ENCODE measurements around the gene SEC61A1.
A peak's percentile ranks its signal among the peaks of the same experiment; 100 is the strongest.

Gene SEC61A1

DNA sequence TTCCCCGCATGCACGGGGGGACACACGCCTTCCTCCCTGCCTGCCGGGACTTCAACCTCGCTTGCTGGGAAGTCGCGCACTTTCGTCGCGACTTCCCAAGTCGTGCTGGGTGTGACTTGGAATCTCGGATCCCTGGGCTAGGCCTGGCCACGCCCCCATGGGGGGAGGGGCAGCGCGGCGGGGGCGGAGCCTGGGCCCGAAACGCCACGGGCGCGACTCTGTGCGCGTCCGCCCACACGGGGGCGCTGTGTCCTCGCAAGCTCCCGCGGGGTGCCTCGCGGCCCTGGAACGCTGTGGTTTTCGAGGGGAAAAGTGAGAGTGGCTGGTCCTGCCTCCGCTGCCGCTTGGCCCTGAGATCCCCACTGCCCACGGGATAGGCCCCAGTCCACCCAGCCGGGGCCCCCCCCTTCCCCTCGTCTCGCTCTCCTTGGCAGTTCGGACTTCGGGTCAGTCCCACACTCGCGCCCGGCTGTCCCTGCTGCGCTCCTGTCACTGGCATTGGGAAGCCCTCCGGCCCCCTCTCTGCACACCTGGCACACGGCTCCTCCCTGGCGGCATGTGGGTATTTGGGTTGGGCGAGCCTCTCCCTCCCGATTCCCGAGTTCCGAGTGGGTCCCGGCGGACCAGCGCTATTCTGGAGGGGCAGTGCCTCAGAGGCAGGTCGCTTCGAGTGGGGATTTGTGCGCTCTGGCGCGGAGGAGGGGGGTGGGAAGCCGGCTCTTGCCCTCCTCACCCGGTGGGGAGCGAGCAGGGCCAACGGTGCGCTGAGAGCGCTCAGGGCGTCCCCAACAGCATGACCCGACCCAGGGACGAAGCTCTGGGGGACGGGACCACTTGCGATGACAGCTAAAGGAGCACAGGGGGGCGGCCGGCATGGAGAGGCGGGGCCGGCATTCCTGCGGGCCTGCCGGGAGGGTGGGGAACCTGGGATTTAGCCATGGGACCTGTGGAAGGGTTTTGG lies 23.6 kb downstream of the SEC61A1 start (continued):
- TF ChIP-seq, protein P1, sequence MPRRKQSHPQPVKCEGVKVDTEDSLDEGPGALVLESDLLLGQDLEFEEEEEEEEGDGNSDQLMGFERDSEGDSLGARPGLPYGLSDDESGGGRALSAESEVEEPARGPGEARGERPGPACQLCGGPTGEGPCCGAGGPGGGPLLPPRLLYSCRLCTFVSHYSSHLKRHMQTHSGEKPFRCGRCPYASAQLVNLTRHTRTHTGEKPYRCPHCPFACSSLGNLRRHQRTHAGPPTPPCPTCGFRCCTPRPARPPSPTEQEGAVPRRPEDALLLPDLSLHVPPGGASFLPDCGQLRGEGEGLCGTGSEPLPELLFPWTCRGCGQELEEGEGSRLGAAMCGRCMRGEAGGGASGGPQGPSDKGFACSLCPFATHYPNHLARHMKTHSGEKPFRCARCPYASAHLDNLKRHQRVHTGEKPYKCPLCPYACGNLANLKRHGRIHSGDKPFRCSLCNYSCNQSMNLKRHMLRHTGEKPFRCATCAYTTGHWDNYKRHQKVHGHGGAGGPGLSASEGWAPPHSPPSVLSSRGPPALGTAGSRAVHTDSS (tag by site-specific recombination; IDR thresholded peaks at IDR 0.05), result no peak
- TF ChIP-seq KLF10 (tag by site-specific recombination; IDR thresholded peaks at IDR 0.05), result no peak
- TF ChIP-seq, protein P2, sequence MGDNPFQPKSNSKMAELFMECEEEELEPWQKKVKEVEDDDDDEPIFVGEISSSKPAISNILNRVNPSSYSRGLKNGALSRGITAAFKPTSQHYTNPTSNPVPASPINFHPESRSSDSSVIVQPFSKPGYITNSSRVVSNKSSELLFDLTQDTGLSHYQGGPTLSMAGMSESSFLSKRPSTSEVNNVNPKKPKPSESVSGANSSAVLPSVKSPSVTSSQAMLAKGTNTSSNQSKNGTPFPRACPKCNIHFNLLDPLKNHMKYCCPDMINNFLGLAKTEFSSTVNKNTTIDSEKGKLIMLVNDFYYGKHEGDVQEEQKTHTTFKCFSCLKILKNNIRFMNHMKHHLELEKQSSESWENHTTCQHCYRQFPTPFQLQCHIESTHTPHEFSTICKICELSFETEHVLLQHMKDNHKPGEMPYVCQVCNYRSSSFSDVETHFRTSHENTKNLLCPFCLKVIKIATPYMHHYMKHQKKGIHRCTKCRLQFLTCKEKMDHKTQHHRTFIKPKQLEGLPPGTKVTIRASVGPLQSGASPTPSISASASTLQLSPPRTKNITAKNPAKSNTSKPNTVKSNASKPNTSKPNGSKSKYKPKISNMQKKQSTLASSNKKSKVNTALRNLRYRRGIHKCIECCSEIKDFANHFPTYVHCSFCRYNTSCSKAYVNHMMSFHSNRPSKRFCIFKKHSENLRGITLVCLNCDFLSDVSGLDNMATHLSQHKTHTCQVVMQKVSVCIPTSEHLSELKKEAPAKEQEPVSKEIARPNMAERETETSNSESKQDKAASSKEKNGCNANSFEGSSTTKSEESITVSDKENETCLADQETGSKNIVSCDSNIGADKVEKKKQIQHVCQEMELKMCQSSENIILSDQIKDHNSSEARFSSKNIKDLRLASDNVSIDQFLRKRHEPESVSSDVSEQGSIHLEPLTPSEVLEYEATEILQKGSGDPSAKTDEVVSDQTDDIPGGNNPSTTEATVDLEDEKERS (tag by site-specific recombination; IDR thresholded peaks at IDR 0.05), result no peak
- TF ChIP-seq KLF9 (tag by site-specific recombination; IDR thresholded peaks at IDR 0.05; ENCODE audit: low read depth), result peak; percentile 88
- no peak for TF ChIP-seq ZNF221 (tag by site-specific recombination; IDR thresholded peaks at IDR 0.05; ENCODE audit: borderline replicate concordance)
- TF ChIP-seq ZNF24 (tag by site-specific recombination; IDR thresholded peaks at IDR 0.05), result no peak
- TF ChIP-seq ZBTB7A (tag by site-specific recombination; IDR thresholded peaks at IDR 0.05; ENCODE audit: low read depth), result no peak
- TF ChIP-seq, protein P3, sequence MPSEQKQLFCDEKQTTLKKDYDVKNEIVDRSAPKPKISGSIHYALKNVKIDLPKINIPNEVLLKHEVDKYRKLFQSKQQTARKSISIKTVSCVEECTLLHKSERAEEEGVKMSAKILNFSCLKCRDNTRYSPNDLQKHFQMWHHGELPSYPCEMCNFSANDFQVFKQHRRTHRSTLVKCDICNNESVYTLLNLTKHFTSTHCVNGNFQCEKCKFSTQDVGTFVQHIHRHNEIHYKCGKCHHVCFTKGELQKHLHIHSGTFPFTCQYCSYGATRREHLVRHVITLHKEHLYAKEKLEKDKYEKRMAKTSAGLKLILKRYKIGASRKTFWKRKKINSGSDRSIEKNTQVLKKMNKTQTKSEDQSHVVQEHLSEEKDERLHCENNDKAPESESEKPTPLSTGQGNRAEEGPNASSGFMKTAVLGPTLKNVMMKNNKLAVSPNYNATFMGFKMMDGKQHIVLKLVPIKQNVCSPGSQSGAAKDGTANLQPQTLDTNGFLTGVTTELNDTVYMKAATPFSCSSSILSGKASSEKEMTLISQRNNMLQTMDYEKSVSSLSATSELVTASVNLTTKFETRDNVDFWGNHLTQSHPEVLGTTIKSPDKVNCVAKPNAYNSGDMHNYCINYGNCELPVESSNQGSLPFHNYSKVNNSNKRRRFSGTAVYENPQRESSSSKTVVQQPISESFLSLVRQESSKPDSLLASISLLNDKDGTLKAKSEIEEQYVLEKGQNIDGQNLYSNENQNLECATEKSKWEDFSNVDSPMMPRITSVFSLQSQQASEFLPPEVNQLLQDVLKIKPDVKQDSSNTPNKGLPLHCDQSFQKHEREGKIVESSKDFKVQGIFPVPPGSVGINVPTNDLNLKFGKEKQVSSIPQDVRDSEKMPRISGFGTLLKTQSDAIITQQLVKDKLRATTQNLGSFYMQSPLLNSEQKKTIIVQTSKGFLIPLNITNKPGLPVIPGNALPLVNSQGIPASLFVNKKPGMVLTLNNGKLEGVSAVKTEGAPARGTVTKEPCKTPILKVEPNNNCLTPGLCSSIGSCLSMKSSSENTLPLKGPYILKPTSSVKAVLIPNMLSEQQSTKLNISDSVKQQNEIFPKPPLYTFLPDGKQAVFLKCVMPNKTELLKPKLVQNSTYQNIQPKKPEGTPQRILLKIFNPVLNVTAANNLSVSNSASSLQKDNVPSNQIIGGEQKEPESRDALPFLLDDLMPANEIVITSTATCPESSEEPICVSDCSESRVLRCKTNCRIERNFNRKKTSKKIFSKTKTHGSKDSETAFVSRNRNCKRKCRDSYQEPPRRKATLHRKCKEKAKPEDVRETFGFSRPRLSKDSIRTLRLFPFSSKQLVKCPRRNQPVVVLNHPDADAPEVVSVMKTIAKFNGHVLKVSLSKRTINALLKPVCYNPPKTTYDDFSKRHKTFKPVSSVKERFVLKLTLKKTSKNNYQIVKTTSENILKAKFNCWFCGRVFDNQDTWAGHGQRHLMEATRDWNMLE (tag by site-specific recombination; conservative IDR thresholded peaks at IDR 0.05; ENCODE audit: low read depth), result no peak
- TF ChIP-seq BCL11B (tag by site-specific recombination; IDR thresholded peaks at IDR 0.05; ENCODE audit: low read depth), result no peak
- no peak for TF ChIP-seq GFI1B (tag by site-specific recombination; IDR thresholded peaks at IDR 0.05)
- TF ChIP-seq, protein P4, sequence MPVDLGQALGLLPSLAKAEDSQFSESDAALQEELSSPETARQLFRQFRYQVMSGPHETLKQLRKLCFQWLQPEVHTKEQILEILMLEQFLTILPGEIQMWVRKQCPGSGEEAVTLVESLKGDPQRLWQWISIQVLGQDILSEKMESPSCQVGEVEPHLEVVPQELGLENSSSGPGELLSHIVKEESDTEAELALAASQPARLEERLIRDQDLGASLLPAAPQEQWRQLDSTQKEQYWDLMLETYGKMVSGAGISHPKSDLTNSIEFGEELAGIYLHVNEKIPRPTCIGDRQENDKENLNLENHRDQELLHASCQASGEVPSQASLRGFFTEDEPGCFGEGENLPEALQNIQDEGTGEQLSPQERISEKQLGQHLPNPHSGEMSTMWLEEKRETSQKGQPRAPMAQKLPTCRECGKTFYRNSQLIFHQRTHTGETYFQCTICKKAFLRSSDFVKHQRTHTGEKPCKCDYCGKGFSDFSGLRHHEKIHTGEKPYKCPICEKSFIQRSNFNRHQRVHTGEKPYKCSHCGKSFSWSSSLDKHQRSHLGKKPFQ (tag by site-specific recombination; IDR thresholded peaks at IDR 0.05), result no peak
- TF ChIP-seq ZNF596 (tag by site-specific recombination; IDR thresholded peaks at IDR 0.05), result no peak
- TF ChIP-seq HOXC10 (CRISPR knock-in tag; IDR thresholded peaks at IDR 0.05), result no peak
- TF ChIP-seq ZNF132 (tag by site-specific recombination; IDR thresholded peaks at IDR 0.05; ENCODE audit: borderline replicate concordance), result no peak
- TF ChIP-seq, protein P5, sequence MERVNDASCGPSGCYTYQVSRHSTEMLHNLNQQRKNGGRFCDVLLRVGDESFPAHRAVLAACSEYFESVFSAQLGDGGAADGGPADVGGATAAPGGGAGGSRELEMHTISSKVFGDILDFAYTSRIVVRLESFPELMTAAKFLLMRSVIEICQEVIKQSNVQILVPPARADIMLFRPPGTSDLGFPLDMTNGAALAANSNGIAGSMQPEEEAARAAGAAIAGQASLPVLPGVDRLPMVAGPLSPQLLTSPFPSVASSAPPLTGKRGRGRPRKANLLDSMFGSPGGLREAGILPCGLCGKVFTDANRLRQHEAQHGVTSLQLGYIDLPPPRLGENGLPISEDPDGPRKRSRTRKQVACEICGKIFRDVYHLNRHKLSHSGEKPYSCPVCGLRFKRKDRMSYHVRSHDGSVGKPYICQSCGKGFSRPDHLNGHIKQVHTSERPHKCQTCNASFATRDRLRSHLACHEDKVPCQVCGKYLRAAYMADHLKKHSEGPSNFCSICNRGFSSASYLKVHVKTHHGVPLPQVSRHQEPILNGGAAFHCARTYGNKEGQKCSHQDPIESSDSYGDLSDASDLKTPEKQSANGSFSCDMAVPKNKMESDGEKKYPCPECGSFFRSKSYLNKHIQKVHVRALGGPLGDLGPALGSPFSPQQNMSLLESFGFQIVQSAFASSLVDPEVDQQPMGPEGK (tag by site-specific recombination; IDR thresholded peaks at IDR 0.05), result peak; percentile 30; the same call in 1 of the 2 replicates
- TF ChIP-seq ZFHX2 (tag by site-specific recombination; conservative IDR thresholded peaks at IDR 0.05), result peak; percentile 16; the same call in 1 of the 2 replicates
- TF ChIP-seq, protein P6, sequence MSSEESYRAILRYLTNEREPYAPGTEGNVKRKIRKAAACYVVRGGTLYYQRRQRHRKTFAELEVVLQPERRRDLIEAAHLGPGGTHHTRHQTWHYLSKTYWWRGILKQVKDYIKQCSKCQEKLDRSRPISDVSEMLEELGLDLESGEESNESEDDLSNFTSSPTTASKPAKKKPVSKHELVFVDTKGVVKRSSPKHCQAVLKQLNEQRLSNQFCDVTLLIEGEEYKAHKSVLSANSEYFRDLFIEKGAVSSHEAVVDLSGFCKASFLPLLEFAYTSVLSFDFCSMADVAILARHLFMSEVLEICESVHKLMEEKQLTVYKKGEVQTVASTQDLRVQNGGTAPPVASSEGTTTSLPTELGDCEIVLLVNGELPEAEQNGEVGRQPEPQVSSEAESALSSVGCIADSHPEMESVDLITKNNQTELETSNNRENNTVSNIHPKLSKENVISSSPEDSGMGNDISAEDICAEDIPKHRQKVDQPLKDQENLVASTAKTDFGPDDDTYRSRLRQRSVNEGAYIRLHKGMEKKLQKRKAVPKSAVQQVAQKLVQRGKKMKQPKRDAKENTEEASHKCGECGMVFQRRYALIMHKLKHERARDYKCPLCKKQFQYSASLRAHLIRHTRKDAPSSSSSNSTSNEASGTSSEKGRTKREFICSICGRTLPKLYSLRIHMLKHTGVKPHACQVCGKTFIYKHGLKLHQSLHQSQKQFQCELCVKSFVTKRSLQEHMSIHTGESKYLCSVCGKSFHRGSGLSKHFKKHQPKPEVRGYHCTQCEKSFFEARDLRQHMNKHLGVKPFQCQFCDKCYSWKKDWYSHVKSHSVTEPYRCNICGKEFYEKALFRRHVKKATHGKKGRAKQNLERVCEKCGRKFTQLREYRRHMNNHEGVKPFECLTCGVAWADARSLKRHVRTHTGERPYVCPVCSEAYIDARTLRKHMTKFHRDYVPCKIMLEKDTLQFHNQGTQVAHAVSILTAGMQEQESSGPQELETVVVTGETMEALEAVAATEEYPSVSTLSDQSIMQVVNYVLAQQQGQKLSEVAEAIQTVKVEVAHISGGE (tag by site-specific recombination; conservative IDR thresholded peaks at IDR 0.05; ENCODE audit: low read depth), result no peak
- no peak for TF ChIP-seq ZNF157 (tag by site-specific recombination; IDR thresholded peaks at IDR 0.05)
